Measurements from ENCODE around the gene SART3. TPM values are rescaled to one million over a fixed set of nuclear protein-coding genes. Genes with fewer than 3 reads are reported as not detected.
A peak's percentile ranks its signal among the peaks of the same experiment; 100 is the strongest.

SART3 gene
- total and polyA plus RNA-seq, 2 of the 8 experiments (the other 6 are each of a cell fraction or from before 2014, with no cell fraction given): 16.0 to 103 TPM

- H3K27ac ChIP-seq (ENCODE audit: low read depth, low read length): no peak overlapping the region
- no peak overlapping the region for H3K56ac ChIP-seq (replicated peaks; ENCODE audit: insufficient read length, low read depth, low read length)
- H3K27me3 ChIP-seq (replicated peaks in 1 of 4; ENCODE audit: control insufficient read depth in 3 of 4, extremely low read depth in 1 of 4, insufficient read depth in 3 of 4, low read length in 3 of 4): no peaks in the 10 kb centered on the region
- H3K9me3 ChIP-seq (ENCODE audit: insufficient read depth in 2 of 2, low read depth in 1 of 2, low read length in 1 of 2): no peaks in the 10 kb centered on the region
- ChIA-PET POLR2A (ENCODE audit: partially characterized antibody) (no interaction called here), CTCF (ENCODE audit: partially characterized antibody) (interaction anchor here (0.9 to 24.3 kb wide), 6 partner anchors 8 to 79 kb away, joined by 3 to 523 read pairs (median 5); no protein-coding TSS in a partner anchor)
- H4K91ac ChIP-seq (replicated peaks; ENCODE audit: insufficient read length, low read length): no peak overlapping the region
- FAIRE-seq: no peak
- H3K9ac ChIP-seq (replicated peaks in 1 of 4; ENCODE audit: extremely low read depth in 1 of 4, low read depth in 3 of 4, low read length in 3 of 4): no peak overlapping the region
- no peak for TF ChIP-seq FOSL1 (IDR thresholded peaks at IDR 0.05; ENCODE audit: insufficient read depth, low read depth, low read length)
- no peak for TF ChIP-seq KDM5A (IDR thresholded peaks at IDR 0.05; ENCODE audit: low read length)
- no peak for TF ChIP-seq GTF2F1 (IDR thresholded peaks at IDR 0.05; ENCODE audit: borderline replicate concordance, low read depth, low read length)
- TF ChIP-seq KDM1A (IDR thresholded peaks at IDR 0.05; ENCODE audit: borderline replicate concordance, low read length): peak; percentile 64; the same call in 1 of the 2 replicates
- TF ChIP-seq CHD2 (IDR thresholded peaks at IDR 0.05; ENCODE audit: low read length): no peak
- peaks cover 4 to 22% (median 17%) of the 10 kb centered on the region in 4 experiments; a peak in 7 of 8 replicates for H3K36me3 ChIP-seq (ENCODE audit: control insufficient read depth in 2 of 4, insufficient read depth in 4 of 4, low read length in 3 of 4)
- H4K20me1 ChIP-seq (replicated peaks in 1 of 2; ENCODE audit: control insufficient read depth in 1 of 2, insufficient read depth in 2 of 2, low read length in 2 of 2): peaks cover 0 to 1% of the 10 kb centered on the region in 2 experiments
- H2BK5ac ChIP-seq (ENCODE audit: low read depth, low read length): no peak overlapping the region
- WGBS, 2 experiments (ENCODE audit: extremely low coverage in 1 of 2, insufficient coverage in 1 of 2, insufficient read length in 1 of 2, insufficient replicate concordance in 2 of 2, low coverage in 1 of 2, low lambda C conversion rate in 2 of 2, missing lambda C conversion rate in 1 of 2): 94% methylated on average over 8 of the region's 8 CpGs; no CpG with 5 or more reads in 1 of the 2 experiments
- no peaks in the 10 kb centered on the region for H3K79me1 ChIP-seq (ENCODE audit: low read depth, low read length)
- no peak overlapping the region for H2BK120ac ChIP-seq (replicated peaks; ENCODE audit: low read depth, low read length)
- DNase-seq (ENCODE audit: low read depth in 1 of 2, low spot score in 2 of 2): peak in 1 of 2 experiments; percentile 23
- H3K18ac ChIP-seq (ENCODE audit: extremely low read depth, low read length): no peak overlapping the region
- no peak overlapping the region for H3K14ac ChIP-seq (ENCODE audit: insufficient read length)
- H3K4me2 ChIP-seq (ENCODE audit: insufficient read depth in 1 of 2, low read depth in 2 of 2, low read length in 2 of 2): no peak overlapping the region
- H3K4me1 ChIP-seq (replicated peaks in 1 of 4; ENCODE audit: control insufficient read depth in 3 of 4, insufficient read depth in 4 of 4, low read length in 3 of 4): no peaks in the 10 kb centered on the region
- no peak overlapping the region for H2BK15ac ChIP-seq (ENCODE audit: low read length)
- H4K5ac ChIP-seq (ENCODE audit: insufficient read length, low read depth, low read length): no peak overlapping the region
- H2AK5ac ChIP-seq (ENCODE audit: low read depth, low read length): no peak overlapping the region; the same call in 1 of the 2 replicates
- H3K23me2 ChIP-seq (ENCODE audit: low read depth, low read length): peaks cover 2% of the 10 kb centered on the region; the same call in 1 of the 2 replicates
- no peak overlapping the region for H2AFZ ChIP-seq (ENCODE audit: low read length)
- H2BK20ac ChIP-seq (ENCODE audit: low read length): no peak overlapping the region
- no peak overlapping the region for H3K4ac ChIP-seq (replicated peaks; ENCODE audit: insufficient read length, low read depth, low read length)
- H3K79me2 ChIP-seq (ENCODE audit: control insufficient read depth in 1 of 2, insufficient read depth in 2 of 2, low read length in 2 of 2): no peaks in the 10 kb centered on the region
- no peak overlapping the region for H3K23ac ChIP-seq (ENCODE audit: insufficient read length)
- 0 out of 2 replicates have a peak overlapping the region, but pooled peaks have one; percentile 14 for H2BK12ac ChIP-seq (ENCODE audit: low read depth, low read length)
- no peak overlapping the region for H4K8ac ChIP-seq (ENCODE audit: extremely low read depth, insufficient read depth, low read length)
- no peak overlapping the region for H3K4me3 ChIP-seq (ENCODE audit: extremely low read depth in 1 of 4, insufficient read depth in 2 of 4, low read depth in 3 of 4, low read length in 4 of 4)
Observed at GRCh38 chr12:108572166-108572790, 11.3 kb upstream of the SART3 start.

All from H1 (cell line).